HepG2 (cell line): ENCODE data around the gene XXYLT1. TPM values are rescaled to one million over a fixed set of nuclear protein-coding genes. Genes with fewer than 3 reads are reported as not detected.

ENCODE experiments used
- ATAC-seq: fragments of 200-7000 bp; cut with Tn5 transposase; 3 replicates; pipeline ENCODE4 v1.9.1; 2020; ENCODE audit warnings: mild to moderate bottlenecking, moderate library complexity
- BruUV-seq: library from RNA; stranded (reverse); fragments of 400-500 nt; replicated peaks from 2 replicates; lab custom pipeline; 2021; lab: Mats Ljungman, UMichigan
- CTCF ChIA-PET: fragments of 300-600 bp; formaldehyde crosslinking; extraction: SDS; loops from one replicate; lab custom pipeline; 2021; ENCODE audit warnings: low total read pairs, inconsistent platforms, low intra/inter-chr PET ratio; lab: Yijun Ruan, JAX
- POLR2A ChIA-PET: fragments of 350-600 bp; sonication (Branson Sonifier 250); formaldehyde crosslinking; loops from one replicate; lab custom pipeline; 2020; ENCODE audit warnings: antibody characterized with exemption, inconsistent platforms; lab: Yijun Ruan, JAX
- DNase-seq: peaks from one replicate; pipeline ENCODE4 v3.0.0-alpha.2; 2015; ENCODE audit warnings: low spot score
- FAIRE-seq: peaks from 3 replicates; lab custom pipeline; 2011; peaks lifted over from hg19 to GRCh38; lab: Jason Lieb, UNC
- H2AFZ ChIP-seq: one replicate; pipeline ENCODE4 v1.6.1; 2011; ENCODE audit warnings: low read length, inconsistent platforms
- H3K27ac ChIP-seq: fragments of 300-600 bp; 3 replicates; pipeline ENCODE4 v1.8.0; 2011; ENCODE audit warnings: mixed run types, mild to moderate bottlenecking, mixed read lengths, low read length, inconsistent platforms; ENCODE audit not compliant: insufficient read depth; ENCODE audit errors: extremely low read length
- H3K27me3 ChIP-seq, 2 experiments: fragments of 200-600 bp in 1 of 2; 2 replicates in 1 of 2; 3 replicates in 1 of 2; pipeline versions ENCODE4 v1.6.0 to v1.8.0; 2011; ENCODE audit warnings: low read length in 2 of 2, mild to moderate bottlenecking in 2 of 2, moderate library complexity in 2 of 2, inconsistent platforms in 1 of 2; ENCODE audit not compliant: insufficient read depth in 2 of 2, control insufficient read depth in 1 of 2
- H3K36me3 ChIP-seq, 2 experiments: fragments of 200-600 bp in 1 of 2; replicated peaks in 1 of 2; 2 replicates in 1 of 2; 3 replicates in 1 of 2; pipeline versions ENCODE4 v1.5.1 to v1.8.0; 2011; ENCODE audit warnings: low read length in 2 of 2, inconsistent platforms in 1 of 2; ENCODE audit not compliant: insufficient read depth in 2 of 2, control insufficient read depth in 1 of 2
- H3K4me1 ChIP-seq: 2 replicates; pipeline ENCODE4 v1.5.1; 2012; ENCODE audit warnings: low read length, inconsistent platforms; ENCODE audit not compliant: insufficient read depth
- H3K4me2 ChIP-seq: 2 replicates; pipeline ENCODE4 v1.6.0; 2011; ENCODE audit warnings: low read depth, low read length, inconsistent platforms
- H3K4me3 ChIP-seq, 3 experiments: fragments of 200-600 bp in 1 of 3; sonication (generic), shearing (Covaris generic) in 1 of 3; replicated peaks in 1 of 3; 2 replicates each; pipeline ENCODE4 v1.5.1; 2011 to 2016; ENCODE audit warnings: low read length in 3 of 3, inconsistent platforms in 2 of 3, low read depth in 2 of 3, mild to moderate bottlenecking in 2 of 3, control low read depth in 1 of 3, mixed read lengths in 1 of 3; ENCODE audit not compliant: insufficient read depth in 1 of 3
- H3K79me2 ChIP-seq: one replicate; pipeline ENCODE4 v1.6.1; 2011; ENCODE audit warnings: low read length, inconsistent platforms; ENCODE audit not compliant: insufficient read depth
- H3K9ac ChIP-seq: 2 replicates; pipeline ENCODE4 v1.6.0; 2011; ENCODE audit warnings: mild to moderate bottlenecking, low read depth, low read length, inconsistent platforms; ENCODE audit not compliant: insufficient read depth
- H3K9me3 ChIP-seq: 2 replicates; pipeline ENCODE4 v1.5.1; 2012; ENCODE audit warnings: mild to moderate bottlenecking, low read length
- H4K20me1 ChIP-seq: 2 replicates; pipeline ENCODE4 v1.6.0; 2011; ENCODE audit warnings: inconsistent platforms, mild to moderate bottlenecking, low read length, moderate library complexity; ENCODE audit not compliant: insufficient read depth
- FOXC1 ChIP-seq: sonication (generic); formaldehyde crosslinking; IDR thresholded peaks from 2 replicates; pipeline ENCODE4 v1.8.0; 2022; ENCODE audit warnings: mild to moderate bottlenecking, missing genetic modification reagents, borderline replicate concordance
- GATAD1 ChIP-seq: IDR thresholded peaks from 2 replicates; pipeline ENCODE4 v1.6.1; 2016; ENCODE audit warnings: missing genetic modification reagents, missing compliant biosample characterization
- NFE2L2 ChIP-seq: fragments of 150-350 bp; IDR thresholded peaks from 2 replicates; pipeline ENCODE4 v1.6.1; 2014; ENCODE audit warnings: low read length
- NR2C2 ChIP-seq: sonication (generic); formaldehyde crosslinking; IDR thresholded peaks from 2 replicates; pipeline ENCODE4 v1.4.0; 2020; ENCODE audit warnings: missing genetic modification reagents, mild to moderate bottlenecking, moderate library complexity, borderline replicate concordance
- RARG ChIP-seq: sonication (generic); formaldehyde crosslinking; IDR thresholded peaks from 2 replicates; pipeline ENCODE4 v1.4.0; 2020; ENCODE audit warnings: low read depth, mild to moderate bottlenecking, missing genetic modification reagents
- SMC3 ChIP-seq: IDR thresholded peaks from 2 replicates; pipeline ENCODE4 v1.6.1; 2011; ENCODE audit warnings: low read length, improper control_type of control experiment
- ZFP1 ChIP-seq: IDR thresholded peaks from 2 replicates; pipeline ENCODE4 v1.6.1; 2016
- ZFP90 ChIP-seq: sonication (generic); formaldehyde crosslinking; IDR thresholded peaks from 2 replicates; pipeline ENCODE4 v1.8.0; 2022; ENCODE audit warnings: missing genetic modification reagents, mild to moderate bottlenecking, inconsistent platforms, borderline replicate concordance
- ZMYM3 ChIP-seq: sonication (generic); formaldehyde crosslinking; IDR thresholded peaks from 2 replicates; pipeline ENCODE4 v1.5.1; 2020; ENCODE audit warnings: mild to moderate bottlenecking, missing genetic modification reagents
- ZNF232 ChIP-seq: sonication (generic); formaldehyde crosslinking; IDR thresholded peaks from 2 replicates; pipeline ENCODE4 v1.4.0; 2020; ENCODE audit warnings: missing genetic modification reagents, borderline replicate concordance
- ZNF337 ChIP-seq: sonication (generic); formaldehyde crosslinking; IDR thresholded peaks from 2 replicates; pipeline ENCODE4 v1.5.1; 2020; ENCODE audit warnings: missing genetic modification reagents, low read depth, mild to moderate bottlenecking, borderline replicate concordance
- ZNF75D ChIP-seq: sonication (generic); formaldehyde crosslinking; IDR thresholded peaks from 2 replicates; pipeline ENCODE4 v1.8.1; 2023; ENCODE audit warnings: missing genetic modification reagents, mild to moderate bottlenecking, borderline replicate concordance
- ZSCAN31 ChIP-seq: sonication (generic); formaldehyde crosslinking; IDR thresholded peaks from 2 replicates; pipeline ENCODE4 v1.5.0; 2020; ENCODE audit warnings: low read depth, mild to moderate bottlenecking, missing genetic modification reagents
- WGBS: methylation state at CpG from one replicate; pipeline ENCODE4 v1.1.6; 2017; ENCODE audit warnings: low lambda C conversion rate; 5-methylcytosine and 5-hydroxymethylcytosine counted together
- in situ Hi-C: cut with HindIII; loops from 2 replicates; pipeline ENCODE4 v1.10.0; 2017; ENCODE audit warnings: low pct_unique_long_range_greater_than_20kb; ENCODE audit not compliant: extremely low pct_ligation_motif_present
- intact Hi-C: fragments of 100-400 bp; cut with micrococcal nuclease; formaldehyde crosslinking; loops from one replicate; pipeline ENCODE4 v1.10.0; 2022; ENCODE audit not compliant: unreplicated experiment
- polyA plus RNA-seq, 8 experiments: library from polyadenylated mRNA; depleted of rRNA in 3 of 8; stranded (reverse) in 7 of 8; unstranded in 1 of 8; fragments of >200 nt; fragmentation: Illumina TruSeq in 4 of 8; extraction: Trizol in 4 of 8; gene quantifications; 2 replicates each; pipeline versions ENCODE4 v1.2.1 to v1.2.3, GENCODE V29; 2011 to 2016; ENCODE audit warnings: low read depth in 4 of 8, missing spikeins in 1 of 8, mixed read lengths in 1 of 8; ENCODE audit not compliant: insufficient read depth in 1 of 8
- total RNA-seq, 5 experiments: library from RNA; depleted of rRNA; stranded (reverse); fragments of >200 nt; fragmentation: Illumina TruSeq; extraction: Trizol; gene quantifications; 2 replicates each; pipeline ENCODE4 v1.2.3, GENCODE V29; 2016; ENCODE audit warnings: low read depth in 1 of 5
- TF ChIP-seq, protein P1 (sequence below): sonication (generic); formaldehyde crosslinking; IDR thresholded peaks from 2 replicates; pipeline ENCODE4 v1.4.0; 2020; ENCODE audit warnings: mild to moderate bottlenecking, low read depth, missing genetic modification reagents
- TF ChIP-seq, protein P2 (sequence below): sonication (generic); formaldehyde crosslinking; IDR thresholded peaks from 2 replicates; pipeline ENCODE4 v1.4.0; 2020; ENCODE audit warnings: missing genetic modification reagents, mild to moderate bottlenecking, borderline replicate concordance

Gene XXYLT1
- total and polyA plus RNA-seq, 2 of the 13 experiments (the other 11 are each of a cell fraction or from before 2014, with no cell fraction given): 17.7 to 19.0 TPM

DNA sequence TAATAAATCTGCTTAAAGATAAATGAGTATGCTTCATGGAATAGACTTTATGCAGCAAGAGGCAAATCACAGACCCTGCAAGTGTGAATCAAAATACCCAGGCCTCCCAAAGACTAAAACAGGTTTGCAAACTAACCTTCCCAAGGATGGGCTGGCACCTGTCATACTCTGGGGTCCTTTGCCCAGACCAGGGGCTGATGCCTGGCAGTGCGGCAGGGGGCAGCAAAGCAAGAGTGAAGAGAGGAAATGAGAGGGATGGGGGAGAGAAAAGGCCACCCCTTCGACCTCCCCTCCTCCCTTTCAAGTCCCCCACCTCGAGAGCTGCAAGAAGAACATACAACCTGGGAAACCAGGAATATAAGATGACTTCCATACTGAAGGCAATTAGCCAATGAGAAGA, 31.8 kb downstream of the XXYLT1 start (continued):
- TF ChIP-seq FOXC1 (no peak), ZMYM3 (CRISPR knock-in tag) (no peak)
- TF ChIP-seq, protein P1, sequence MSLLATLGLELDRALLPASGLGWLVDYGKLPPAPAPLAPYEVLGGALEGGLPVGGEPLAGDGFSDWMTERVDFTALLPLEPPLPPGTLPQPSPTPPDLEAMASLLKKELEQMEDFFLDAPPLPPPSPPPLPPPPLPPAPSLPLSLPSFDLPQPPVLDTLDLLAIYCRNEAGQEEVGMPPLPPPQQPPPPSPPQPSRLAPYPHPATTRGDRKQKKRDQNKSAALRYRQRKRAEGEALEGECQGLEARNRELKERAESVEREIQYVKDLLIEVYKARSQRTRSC: no peak

DNA sequence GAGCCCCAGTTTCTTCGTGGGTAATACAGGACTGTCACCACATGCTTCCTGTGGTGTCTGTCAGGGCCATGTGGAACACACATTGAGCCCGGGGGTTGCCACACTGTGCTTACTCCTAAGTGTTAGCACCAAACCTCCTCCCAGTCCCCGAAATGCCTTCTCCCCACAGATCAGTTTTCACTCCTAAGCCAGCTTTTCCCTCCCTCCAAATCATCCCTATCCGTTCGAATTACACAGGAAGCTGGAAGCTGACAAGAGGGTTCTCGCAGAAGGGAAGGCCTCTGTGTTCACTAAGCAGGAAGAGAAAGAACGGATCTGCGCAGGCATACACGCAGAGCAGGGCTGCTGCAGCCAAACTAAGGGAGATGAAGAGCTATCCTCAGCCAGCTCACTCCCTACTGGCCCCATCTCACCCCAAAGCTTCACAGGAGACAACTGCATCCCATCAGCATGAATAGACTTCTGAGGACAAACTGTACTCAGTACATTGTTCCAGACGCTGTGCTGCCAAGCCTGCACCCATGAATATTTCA, 32.3 kb downstream of the XXYLT1 start:
- H3K9ac ChIP-seq: no peak overlapping the region
- no peaks in the 10 kb centered on the region for H4K20me1 ChIP-seq
- no peak overlapping the region for H3K4me2 ChIP-seq
- no TSS peak for BruUV-seq
- H3K27ac ChIP-seq: no peak overlapping the region
- FAIRE-seq: no peak
- peaks cover 11% of the 10 kb centered on the region for H3K9me3 ChIP-seq
- no peak overlapping the region for H3K4me3 ChIP-seq
- WGBS: 96% methylated on average over 10 of the region's 10 CpGs
- no peaks in the 10 kb centered on the region for H3K27me3 ChIP-seq
- DNase-seq: no peak
- ATAC-seq: no peak
- TF ChIP-seq ZSCAN31 (CRISPR knock-in tag): no peak
- TF ChIP-seq, protein P2, sequence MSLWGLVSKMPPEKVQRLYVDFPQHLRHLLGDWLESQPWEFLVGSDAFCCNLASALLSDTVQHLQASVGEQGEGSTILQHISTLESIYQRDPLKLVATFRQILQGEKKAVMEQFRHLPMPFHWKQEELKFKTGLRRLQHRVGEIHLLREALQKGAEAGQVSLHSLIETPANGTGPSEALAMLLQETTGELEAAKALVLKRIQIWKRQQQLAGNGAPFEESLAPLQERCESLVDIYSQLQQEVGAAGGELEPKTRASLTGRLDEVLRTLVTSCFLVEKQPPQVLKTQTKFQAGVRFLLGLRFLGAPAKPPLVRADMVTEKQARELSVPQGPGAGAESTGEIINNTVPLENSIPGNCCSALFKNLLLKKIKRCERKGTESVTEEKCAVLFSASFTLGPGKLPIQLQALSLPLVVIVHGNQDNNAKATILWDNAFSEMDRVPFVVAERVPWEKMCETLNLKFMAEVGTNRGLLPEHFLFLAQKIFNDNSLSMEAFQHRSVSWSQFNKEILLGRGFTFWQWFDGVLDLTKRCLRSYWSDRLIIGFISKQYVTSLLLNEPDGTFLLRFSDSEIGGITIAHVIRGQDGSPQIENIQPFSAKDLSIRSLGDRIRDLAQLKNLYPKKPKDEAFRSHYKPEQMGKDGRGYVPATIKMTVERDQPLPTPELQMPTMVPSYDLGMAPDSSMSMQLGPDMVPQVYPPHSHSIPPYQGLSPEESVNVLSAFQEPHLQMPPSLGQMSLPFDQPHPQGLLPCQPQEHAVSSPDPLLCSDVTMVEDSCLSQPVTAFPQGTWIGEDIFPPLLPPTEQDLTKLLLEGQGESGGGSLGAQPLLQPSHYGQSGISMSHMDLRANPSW (CRISPR knock-in tag): no peak
- TF ChIP-seq NFE2L2: no peak
- TF ChIP-seq GATAD1 (CRISPR knock-in tag): no peak
- no peak for TF ChIP-seq NR2C2
- no peak for TF ChIP-seq ZNF337 (CRISPR knock-in tag)
- TF ChIP-seq ZFP1 (CRISPR knock-in tag): no peak
- no peak for TF ChIP-seq ZFP90 (CRISPR knock-in tag)
- TF ChIP-seq RARG: no peak
- TF ChIP-seq ZNF232 (CRISPR knock-in tag): no peak
- no peak for TF ChIP-seq SMC3
- TF ChIP-seq ZNF75D: no peak
- H2AFZ ChIP-seq: no peak overlapping the region
- ChIA-PET CTCF (no interaction called here), POLR2A (no interaction called here)
- intact Hi-C loops: no loop called here
- H3K36me3 ChIP-seq: peaks cover 0 to 9% of the 10 kb centered on the region in 2 experiments; a peak in 3 of 5 replicates
- in situ Hi-C loops: no loop called here
- H3K4me1 ChIP-seq: no peaks in the 10 kb centered on the region; the same call in 1 of the 2 replicates
- no peaks in the 10 kb centered on the region for H3K79me2 ChIP-seq
